GM18868 (cell line): ENCODE results near the gene POLR2A.

Experiments
- ATAC-seq: cut with Tn5 transposase; IDR thresholded peaks from one replicate; pipeline ENCODE4 v1.9.1; 2021; ENCODE audit warnings: mild to moderate bottlenecking, moderate library complexity; ENCODE audit not compliant: unreplicated experiment

The POLR2A gene

DNA sequence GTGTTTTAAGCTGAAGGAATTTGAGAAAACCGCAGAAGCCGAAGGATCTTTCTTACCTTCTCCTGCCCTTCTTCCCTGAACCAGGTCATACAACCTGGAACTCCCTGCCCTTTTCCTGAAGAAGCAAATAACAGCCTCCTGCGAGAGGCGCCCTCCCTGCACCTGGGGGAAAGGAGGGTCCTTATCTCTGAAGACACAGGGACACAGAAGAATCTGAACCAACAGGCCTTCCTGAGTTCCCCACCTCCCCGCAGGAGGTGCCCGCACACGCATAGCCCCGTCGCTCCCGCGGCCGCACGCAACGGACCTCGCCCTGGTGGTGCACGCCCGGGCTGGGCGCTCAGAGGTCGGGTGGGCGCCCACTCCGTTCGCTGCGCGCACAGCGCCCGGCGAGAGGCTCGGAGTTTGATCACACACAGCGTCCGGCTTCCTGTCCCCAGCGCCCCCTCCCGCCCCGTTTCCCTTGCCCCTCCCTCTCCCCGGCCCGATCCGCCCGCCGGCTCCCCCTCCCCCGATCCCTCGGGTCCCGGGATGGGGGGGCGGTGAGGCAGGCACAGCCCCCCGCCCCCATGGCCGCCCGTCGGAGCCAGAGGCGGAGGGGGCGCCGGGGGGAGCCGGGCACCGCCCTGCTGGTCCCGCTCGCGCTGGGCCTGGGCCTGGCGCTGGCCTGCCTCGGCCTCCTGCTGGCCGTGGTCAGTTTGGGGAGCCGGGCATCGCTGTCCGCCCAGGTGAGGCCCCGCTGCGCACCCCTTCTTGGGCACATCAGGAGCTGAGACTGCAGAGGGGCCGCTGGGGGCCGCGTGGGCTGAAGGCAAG lies 64.6 kb downstream of the POLR2A start, which contains the start of gene TNFSF12:
Gene TNFSF12, plus strand, starts transcription at position 474 of the 816 bp plus-strand sequence. Its CDS starts 96 bp downstream, at position 570.
- ATAC-seq, result no peak
